HG03097 (cell line): ENCODE measurements around the gene DIAPH3.

Source experiments
- ATAC-seq: cut with Tn5 transposase; IDR thresholded peaks from one replicate; pipeline ENCODE4 v1.9.1; 2021; ENCODE audit not compliant: unreplicated experiment, low FRiP score

Gene DIAPH3

GRCh38 chr13:59801107-59801880, 362.4 kb downstream of the DIAPH3 start:
- no peak for ATAC-seq

GRCh38 chr13:59793107-59793506, 370.6 kb downstream of the DIAPH3 start:
- ATAC-seq, result no peak

GRCh38 chr13:59790626-59791025, 373.1 kb downstream of the DIAPH3 start:
- no peak for ATAC-seq

GRCh38 chr13:59789558-59789957, 374.2 kb downstream of the DIAPH3 start:
- ATAC-seq, result no peak

GRCh38 chr13:59787679-59788078, 376.0 kb downstream of the DIAPH3 start:
- no peak for ATAC-seq

- ATAC-seq, result no peak
Measured at GRCh38 chr13:59782696-59783095, 381.0 kb downstream of the DIAPH3 start.

GRCh38 chr13:59780058-59780457, 383.7 kb downstream of the DIAPH3 start:
- ATAC-seq, result no peak

- ATAC-seq, result no peak
Measured at GRCh38 chr13:59776924-59777690, 386.6 kb downstream of the DIAPH3 start.

GRCh38 chr13:59774491-59774971, 389.2 kb downstream of the DIAPH3 start:
- ATAC-seq, result no peak

GRCh38 chr13:59771272-59771671, 392.5 kb downstream of the DIAPH3 start:
- no peak for ATAC-seq

- no peak for ATAC-seq
Measured at GRCh38 chr13:59770451-59770850, 393.3 kb downstream of the DIAPH3 start.

GRCh38 chr13:59766236-59766635, 397.5 kb downstream of the DIAPH3 start:
- no peak for ATAC-seq

- no peak for ATAC-seq
Measured at GRCh38 chr13:59755632-59756290, 408.0 kb downstream of the DIAPH3 start.

- ATAC-seq, result no peak
Measured at GRCh38 chr13:59754411-59754810, 409.3 kb downstream of the DIAPH3 start.

GRCh38 chr13:59750860-59751259, 412.9 kb downstream of the DIAPH3 start:
- no peak for ATAC-seq

GRCh38 chr13:59748046-59748445, 415.7 kb downstream of the DIAPH3 start:
- no peak for ATAC-seq

- ATAC-seq, result no peak
Measured at GRCh38 chr13:59747529-59747928, 416.2 kb downstream of the DIAPH3 start.

- no peak for ATAC-seq
Measured at GRCh38 chr13:59746291-59746962, 417.3 kb downstream of the DIAPH3 start.

GRCh38 chr13:59745392-59745788, 418.3 kb downstream of the DIAPH3 start:
- ATAC-seq, result peak; percentile 76

- ATAC-seq, result peak; percentile 46
Measured at GRCh38 chr13:59744747-59745391, 418.9 kb downstream of the DIAPH3 start.
